Measurements from ENCODE around the gene CAVIN1. TPM values are rescaled to one million over a fixed set of nuclear protein-coding genes. Genes with fewer than 3 reads are reported as not detected.
A peak's percentile ranks its signal among the peaks of the same experiment; 100 is the strongest.
"Not testable (repeated sequence)": the region's sequence is repeated elsewhere in the genome, so short reads cannot be mapped to it uniquely, and the experiment has no call there.

CAVIN1 gene, protein sequence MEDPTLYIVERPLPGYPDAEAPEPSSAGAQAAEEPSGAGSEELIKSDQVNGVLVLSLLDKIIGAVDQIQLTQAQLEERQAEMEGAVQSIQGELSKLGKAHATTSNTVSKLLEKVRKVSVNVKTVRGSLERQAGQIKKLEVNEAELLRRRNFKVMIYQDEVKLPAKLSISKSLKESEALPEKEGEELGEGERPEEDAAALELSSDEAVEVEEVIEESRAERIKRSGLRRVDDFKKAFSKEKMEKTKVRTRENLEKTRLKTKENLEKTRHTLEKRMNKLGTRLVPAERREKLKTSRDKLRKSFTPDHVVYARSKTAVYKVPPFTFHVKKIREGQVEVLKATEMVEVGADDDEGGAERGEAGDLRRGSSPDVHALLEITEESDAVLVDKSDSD
- total RNA-seq (2014; rRNA removed; shearing (Covaris generic)) = 135 and 217 TPM in 2 replicates

DNA sequence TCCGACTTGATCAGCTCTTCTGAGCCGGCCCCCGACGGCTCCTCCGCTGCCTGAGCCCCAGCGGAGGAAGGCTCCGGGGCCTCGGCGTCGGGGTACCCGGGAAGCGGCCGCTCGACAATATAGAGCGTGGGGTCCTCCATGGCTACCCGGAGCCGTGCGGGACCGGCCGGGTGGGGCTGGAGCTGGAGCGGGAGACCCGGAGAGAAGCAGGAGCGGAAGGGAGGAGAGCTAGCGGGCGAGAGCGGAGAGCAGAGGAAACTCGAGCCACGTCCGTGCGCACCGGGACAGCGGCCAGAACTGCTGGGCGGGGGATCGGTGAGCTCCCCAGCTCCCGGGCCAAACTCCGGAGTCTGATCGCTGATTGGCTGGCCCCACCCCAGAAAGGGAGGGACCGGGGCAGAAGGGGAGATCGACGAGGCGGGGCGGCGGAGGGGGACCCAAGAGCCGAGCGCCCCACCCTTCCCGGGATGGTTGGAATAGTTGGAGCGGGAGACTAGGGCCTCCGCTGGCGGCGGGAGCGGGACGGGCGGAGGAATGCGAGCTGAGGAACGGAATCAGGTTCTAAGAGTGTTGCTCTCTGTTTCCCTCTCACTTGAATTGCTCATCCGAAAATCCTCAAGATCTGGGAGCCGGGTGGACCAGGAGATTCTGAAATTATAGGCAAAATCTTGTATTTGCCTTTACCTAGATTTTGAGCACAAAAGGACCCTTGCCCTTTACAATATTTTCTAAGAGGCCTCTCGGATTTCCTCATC is at the start of gene CAVIN1:
Gene CAVIN1, minus strand, starts transcription at position 299 of the 755 bp plus-strand sequence. Its CDS starts 159 bp downstream, at position 140.
- peak; percentile 97 for DNase-seq (ENCODE audit: low read depth)

DNA sequence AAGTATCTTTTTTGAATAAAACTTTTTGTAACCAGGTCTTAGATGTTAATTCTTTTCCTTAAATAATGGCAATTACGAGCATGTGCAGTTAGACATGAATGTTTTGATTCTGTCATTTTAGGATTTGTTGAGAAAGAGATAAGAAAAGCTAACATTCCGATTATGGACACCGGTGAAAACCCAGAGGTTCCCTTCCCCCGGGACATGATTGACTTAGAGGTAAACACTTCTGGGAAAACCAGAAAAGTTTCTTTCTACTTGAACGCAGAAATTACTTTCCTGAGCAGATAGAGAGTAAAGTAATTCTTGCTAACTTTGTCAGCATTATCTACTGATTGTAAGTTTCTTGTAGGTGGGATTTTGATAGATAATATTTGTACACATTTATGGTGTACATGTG is 44.8 kb upstream of the CAVIN1 start:
- DNase-seq (ENCODE audit: low read depth) = no peak

DNA sequence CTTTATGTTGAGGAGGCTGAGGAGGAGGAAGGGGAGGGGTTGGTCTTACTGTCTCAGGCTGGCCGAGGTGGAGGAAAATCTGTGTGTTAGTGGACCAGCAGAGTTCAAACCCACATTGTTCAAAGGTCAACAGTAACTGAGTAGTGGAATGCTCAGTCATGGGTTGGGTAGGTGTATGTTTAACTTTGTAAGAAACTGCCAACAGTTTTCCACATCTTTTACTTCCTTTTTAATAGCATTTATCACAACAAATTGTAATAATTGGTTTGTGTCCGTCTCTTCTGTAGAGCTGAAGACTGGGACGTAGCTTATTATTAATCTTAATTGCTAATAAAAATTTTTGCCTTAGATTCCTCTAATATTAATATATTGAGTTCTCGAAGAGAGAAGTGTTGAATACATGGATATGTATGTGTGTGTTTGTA is 40.9 kb upstream of the CAVIN1 start:
- DNase-seq (ENCODE audit: low read depth) = no peak

DNA sequence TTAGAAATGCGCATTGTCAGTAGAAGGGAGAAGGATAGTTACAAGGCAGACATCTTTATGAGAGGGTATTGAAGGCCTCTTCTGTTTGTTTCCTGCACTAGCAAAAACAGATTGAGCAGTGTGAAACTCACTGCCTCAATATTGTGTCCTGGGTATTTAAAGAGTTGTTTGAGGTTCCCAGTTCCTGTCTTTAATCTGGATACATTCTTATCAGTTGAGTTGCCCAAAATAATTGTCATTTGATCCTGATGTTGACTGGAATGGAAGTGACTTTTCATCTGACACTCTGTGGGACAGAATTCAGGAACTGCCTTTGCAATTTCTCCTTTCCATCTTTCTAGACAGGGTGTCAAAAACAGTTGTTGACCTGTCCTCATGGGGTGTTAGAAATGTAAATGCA is 37.3 kb upstream of the CAVIN1 start:
- no peak for DNase-seq (ENCODE audit: low read depth)

DNA sequence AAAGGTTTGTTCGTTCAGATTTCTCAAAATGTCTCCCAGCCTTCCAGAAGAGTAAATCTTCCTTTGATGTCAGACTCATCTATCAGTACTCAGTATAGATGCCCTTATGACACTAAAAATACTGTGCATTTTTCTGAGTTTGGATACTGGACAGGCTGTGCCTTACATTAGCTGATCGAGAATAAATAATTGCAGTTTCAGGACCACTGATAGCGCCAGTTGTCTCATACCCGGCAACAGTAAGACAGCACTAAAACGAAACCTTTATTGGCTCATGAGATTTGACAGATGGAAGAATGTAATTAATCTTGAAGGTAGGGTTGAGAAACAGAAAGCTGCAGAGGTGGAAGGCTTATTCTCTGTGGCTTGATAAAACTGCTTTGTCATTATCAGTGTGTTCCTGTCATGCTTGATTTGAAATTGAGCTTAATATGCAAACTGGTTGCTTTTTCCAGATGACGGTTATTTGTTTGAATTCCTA is 36.8 kb upstream of the CAVIN1 start:
- DNase-seq (ENCODE audit: low read depth) = peak; percentile 64

DNA sequence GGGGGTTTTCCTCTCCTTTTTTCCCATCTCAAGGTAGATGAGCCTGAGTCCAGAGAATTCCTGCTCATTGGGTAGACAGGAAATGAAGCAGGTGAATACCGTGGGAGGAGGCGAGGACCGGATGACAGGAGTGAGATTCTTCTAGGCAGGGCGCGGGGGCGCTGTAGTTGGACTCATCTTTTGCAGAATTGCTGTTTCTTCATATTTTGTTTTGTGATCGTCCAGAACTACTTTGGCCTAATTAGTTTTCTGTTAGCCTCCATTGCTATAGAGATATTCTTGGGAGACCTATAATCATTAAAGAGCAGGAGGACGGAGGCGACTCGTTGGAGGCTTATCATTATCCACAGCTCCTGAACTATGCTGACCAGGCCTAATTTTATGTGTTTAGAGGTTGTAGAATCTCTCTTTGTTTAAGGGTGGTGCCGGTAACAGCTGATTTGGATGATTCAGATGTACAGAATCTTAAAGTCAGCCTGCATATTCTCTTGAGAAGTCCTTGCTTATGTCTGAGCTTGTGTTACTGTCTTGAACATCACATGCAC is 36.3 kb upstream of the CAVIN1 start:
- peak; percentile 31 for DNase-seq (ENCODE audit: low read depth)

DNA sequence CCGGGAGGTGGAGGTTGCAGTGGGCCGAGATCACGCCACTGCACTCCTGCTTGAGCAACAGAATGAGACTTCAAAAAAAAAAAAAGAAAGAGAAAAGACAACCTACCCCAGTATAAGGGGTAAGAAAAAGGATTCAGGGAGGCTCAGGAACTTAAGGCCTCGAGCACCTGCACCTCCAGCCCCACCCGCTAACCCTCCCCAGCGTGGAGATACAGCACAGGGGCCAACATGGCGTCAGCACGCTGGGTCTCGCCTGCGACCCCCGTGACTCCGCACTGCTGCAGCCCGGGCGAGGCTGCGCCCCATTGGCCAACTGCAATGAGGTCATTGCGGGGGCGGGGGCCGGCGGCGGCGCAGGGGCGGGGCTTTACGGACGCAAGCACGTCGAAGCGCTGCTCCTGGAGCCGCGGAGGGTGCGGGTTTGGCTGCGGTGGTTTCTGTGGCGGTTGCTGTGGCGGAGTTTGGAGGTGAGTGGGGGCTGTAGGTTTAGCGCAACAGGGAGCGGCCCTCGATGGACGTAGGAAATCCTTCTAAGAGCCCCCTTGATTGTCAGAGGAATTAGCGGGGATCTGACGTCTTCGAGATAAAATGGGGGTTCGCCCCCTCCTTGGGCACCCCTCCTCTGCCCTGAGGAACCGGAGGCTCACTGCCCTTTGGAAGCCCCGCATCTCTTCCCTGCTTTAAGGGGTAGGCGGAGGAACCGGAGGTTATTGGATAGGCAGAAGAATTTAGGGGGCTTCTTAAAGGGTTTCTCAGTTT is 35.6 kb upstream of the CAVIN1 start, which contains the start of gene ATP6V0A1:
Gene ATP6V0A1, plus strand, starts transcription at position 382 of the 759 bp plus-strand sequence. CDS start 2,017 bp downstream, outside the sequence.
- peak; percentile 75 for DNase-seq (ENCODE audit: low read depth)

DNA sequence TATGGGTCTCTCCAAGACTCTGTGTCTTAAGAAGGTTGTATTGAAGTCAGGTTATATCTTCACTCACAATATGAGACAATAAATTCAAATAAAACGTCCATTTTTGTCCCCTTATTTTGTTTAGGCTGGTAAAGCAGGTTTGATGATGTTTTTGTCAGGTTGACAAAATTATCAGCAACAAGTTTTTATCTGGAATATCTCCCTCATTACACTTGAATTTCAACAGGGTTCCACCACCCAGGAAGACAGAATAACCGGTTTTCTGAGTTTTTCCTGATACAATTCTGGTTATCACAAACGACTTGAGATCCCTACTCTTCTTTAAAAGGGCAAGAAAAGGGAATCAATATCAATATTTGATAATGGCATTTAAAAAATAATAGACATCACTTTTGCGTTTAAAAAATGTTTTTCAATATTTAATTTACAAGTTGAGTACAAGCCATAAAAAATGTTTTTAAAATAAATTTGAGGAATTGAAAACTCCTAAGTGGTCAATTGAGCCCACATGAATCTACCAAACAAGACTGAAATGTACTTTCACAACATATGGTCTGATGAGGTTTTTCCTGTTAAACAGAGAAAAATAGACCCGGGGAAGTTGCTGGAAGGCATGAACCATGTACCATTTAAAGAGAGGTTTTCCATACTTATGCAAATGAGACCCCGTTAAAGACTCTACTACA is 34.2 kb upstream of the CAVIN1 start:
- peak; percentile 29 for DNase-seq (ENCODE audit: low read depth)

DNA sequence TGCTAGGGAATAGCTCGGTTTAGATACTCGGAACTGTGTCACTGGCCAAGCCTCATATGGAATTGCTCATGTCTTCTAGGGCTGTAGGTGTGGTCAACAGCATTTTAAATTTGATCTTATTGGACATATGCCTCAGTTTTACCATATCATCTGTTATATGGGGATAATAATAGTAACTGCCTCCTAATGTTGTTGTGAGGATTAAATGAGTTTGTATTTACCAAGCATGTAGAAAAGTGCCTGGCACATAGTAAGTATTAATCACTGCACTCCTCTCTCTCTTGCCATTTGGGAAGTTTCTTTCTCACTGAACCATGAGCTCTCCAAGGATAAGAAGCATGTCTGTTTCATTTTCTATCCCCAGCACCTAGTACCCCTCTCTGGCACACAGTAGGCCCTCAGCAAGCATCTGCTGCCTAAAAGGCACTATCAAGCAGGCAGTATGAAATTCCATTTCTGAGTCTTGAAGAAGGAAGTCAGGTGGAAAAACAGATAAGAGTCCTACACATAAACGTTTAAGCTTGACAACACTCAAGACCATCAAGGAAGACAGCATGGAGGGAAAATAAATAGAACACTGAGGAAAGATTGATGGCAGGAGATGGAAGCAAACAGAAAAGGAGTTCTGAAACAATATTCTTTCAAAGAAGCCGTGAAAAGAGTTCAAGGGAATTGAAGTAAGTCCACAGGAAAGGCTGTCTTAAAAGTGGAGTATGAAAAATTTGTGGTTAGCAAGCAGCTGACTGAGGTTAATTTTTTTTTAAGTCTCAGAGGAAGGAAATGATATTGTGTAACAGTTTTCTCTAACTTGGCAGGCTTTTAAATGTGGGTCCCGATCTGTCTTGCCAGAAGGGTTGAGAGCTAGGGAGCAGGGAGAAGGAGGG is 33.4 kb upstream of the CAVIN1 start:
- peak; percentile 73 for DNase-seq (ENCODE audit: low read depth)

DNA sequence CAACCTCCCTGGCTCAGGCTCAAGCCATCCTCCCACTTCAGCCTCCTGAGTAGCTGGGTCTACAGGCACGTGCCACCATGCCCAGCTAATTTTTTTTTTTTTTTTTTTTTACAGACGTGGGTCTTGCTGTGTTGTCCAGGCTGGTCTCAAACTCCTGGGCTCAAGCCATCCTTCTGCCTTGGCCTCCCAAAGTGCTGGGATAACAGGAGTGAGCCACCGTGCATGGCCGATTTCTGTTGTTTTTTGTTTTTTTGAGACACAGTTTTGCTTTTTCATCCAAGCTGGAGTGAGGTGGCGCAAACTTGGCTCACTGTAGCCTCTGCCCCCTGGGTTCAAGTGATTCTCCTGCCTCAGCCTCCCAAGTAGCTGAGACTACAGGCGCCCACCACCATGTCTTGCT is 31.9 kb upstream of the CAVIN1 start:
- not testable (repeated sequence) for DNase-seq (ENCODE audit: low read depth)

DNA sequence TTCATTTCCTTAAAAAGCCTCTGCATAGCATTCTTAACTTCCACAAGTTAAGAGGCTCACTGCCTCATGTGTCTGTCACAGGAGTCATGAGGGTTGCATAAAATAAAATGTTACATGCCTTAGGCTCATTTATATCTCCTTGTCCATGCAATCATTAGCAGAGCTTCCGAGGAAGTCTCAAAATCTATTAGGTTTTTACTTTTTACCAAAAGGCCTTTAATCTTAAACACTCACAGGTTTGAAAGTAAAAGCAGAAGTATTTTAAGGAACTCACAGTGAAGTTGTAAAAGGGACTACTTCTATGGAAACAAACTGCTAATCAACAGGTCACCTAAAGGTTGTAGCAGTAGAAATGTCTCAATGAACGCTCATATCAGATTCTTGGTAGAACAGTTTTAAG is 30.4 kb upstream of the CAVIN1 start:
- no peak for DNase-seq (ENCODE audit: low read depth)

DNA sequence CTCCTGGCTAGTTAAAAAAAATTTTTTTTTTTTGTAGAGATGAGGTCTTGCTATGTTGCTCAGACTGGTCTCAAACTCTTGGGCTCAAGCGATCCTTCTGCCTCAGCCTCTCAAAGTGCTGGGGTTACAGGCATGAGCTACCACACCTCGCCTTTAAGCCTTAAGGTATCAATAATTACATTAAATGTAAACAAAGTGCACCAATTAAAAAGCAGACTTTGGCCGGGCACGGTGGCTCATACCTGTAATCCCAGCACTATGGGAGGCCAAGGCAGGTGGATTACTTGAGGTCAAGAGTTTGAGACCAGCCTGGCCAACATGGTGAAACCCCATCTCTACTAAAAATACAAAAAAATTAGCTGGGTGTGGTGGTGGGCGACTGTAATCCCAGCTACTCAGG is 28.2 kb upstream of the CAVIN1 start:
- DNase-seq (ENCODE audit: low read depth) = not testable (repeated sequence)

DNA sequence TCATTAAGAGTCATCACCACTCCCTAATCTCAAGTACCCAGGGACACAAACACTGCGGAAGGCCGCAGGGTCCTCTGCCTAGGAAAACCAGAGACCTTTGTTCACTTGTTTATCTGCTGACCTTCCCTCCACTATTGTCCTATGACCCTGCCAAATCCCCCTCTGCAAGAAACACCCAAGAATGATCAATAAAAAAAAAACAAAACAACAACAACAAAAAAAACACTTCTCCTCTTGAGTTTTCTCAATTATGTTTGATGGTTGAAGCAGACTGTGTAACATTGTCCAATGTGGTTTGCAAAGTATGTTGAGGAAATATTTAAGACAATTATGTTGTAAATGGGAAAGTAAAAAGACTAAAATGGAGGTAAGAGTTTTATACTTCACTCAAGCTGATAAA is 26.8 kb upstream of the CAVIN1 start:
- DNase-seq (ENCODE audit: low read depth) = not testable (repeated sequence)

DNA sequence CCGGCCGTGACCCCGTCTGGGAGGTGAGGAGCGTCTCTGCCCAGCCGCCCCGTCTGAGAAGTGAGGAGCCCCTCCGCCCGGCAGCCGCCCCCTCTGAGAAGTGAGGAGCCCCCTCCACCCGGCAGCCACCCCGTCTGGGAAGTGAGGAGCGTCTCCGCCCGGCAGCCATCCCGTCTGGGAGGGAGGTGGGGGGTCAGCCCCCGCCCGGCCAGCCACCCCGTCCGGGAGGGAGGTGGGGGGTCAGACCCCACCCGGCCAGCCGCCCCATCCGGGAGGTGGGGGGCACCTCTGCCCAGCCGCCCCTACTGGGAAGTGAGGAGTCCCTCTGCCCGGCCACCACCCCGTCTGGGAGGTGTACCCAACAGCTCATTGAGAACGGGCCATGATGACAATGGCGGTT is 26.1 kb upstream of the CAVIN1 start:
- DNase-seq (ENCODE audit: low read depth) = not testable (repeated sequence)

DNA sequence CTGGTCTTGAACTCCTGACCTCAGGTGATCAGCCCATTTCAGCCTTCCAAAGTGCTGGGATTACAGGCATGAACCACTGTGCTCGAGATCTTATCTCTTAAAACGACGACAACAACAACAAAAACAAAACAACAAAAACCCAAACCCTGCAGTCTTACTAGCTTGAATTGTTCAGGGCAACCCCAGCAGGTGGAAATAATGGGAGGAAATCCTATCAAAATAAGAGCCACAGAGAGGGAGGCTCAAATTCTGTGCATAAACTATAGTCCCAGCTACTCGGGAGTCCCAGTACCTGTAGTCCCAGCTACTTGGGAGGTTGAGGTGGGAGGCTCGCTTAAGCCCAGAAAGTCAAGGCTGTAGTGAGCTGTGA is 19.1 kb upstream of the CAVIN1 start:
- DNase-seq (ENCODE audit: low read depth) = no peak

DNA sequence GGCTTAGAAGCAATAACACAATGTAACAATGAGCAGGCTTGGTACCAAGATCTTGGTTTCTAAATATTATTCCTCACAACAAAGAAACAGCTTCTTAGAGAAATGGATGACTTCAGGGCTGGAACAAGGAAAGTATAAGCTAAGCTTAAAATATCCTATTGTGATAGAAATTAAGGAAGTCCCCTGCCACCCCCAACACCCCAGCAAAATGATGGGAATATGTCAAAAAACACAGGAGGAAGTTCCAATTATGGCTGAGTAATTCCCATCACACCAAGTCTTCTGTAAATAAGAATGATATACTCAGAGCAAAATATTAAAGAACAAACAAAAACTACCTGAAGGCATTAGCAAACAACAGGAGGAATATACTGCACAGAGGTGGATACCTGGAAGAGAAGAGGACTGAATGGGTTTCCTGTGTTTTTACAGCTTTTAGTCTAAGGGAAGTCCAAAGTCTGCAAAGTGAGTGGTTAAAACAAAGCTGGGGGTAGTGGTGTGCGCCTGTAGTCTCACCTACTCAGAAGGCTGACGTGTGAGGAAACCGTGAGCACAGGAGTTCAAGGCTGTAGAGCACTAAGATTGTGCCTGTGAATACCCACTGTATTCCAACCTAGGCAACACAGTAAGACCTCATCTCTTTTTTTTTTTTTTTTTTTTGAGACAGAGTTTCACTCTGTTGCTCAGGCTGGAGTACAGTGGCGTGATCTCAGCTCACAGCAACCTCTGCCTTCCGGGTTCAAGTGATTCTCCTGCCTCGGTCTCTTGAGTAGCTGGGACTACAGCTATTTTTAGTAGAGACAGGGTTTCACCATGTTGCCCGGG is 18.5 kb upstream of the CAVIN1 start:
- DNase-seq (ENCODE audit: low read depth) = no peak

DNA sequence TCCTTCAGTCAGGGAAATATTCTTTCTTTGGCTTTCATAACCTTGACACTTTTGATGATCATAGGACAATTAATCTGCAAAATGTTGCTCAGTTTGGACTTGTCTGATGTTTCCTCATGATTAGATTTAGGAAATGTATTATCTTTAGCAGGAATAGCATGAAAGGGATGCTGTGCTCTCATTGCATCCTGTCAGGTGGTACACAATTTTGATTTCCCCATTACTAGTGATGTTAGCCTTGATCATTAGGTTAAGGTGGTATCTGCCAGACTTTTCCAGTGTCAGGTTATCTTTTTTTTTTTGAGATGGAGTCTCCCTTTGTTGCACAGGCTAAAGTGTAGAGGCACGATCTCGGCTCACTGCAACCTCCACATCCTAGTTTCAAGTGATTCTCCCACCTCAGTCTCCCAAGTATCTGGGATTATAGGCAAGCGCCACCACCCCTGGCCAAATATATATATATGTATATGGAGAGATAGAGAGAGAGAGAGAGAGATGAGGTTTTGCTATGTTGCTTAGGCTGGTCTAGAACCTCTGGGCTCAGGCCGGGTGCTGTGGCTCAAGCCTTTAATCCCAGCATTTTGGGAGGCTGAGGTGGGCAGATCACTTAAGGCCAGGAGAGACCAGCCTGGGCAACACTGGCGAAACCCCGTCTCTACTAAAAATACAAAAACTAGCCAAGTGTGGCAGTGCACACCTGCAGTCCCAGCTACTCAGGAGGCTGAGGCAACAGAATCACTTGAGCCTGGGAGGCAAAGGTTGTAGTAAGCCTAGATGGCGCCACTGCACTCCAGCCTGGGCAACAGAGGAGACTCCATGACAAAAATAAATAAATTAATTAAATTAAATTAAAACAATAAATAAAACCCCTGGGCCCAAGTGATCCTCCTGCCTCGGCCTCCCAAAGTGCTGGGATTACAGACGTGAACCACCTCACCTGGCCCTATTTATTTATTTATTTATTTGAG is 15.8 kb upstream of the CAVIN1 start:
- DNase-seq (ENCODE audit: low read depth) = no peak

DNA sequence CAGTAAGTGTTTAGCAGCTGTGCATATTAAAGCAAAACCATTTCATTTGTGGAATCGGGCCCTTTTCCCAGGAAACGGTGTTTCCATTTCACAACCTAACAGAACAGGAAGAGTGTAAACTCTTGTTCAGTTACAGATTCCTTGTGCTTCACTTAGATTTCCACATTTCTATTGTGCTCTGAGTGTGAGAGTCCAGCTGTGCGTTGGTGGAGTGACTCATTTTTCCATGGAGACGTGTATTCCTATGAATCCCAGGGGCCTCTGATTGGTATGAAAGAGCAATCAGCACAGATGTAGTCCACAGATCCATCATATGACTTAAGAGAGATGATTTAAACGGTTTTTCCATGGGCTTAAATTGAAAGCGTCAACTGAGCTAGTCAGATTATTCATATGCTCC is 13.3 kb upstream of the CAVIN1 start:
- DNase-seq (ENCODE audit: low read depth) = peak; percentile 92
